GM12801 (cell line): Measurements from ENCODE around the gene GRAP.

ENCODE experiments used
- CTCF ChIP-seq: IDR thresholded peaks from one replicate; pipeline ENCODE4 v1.5.1; 2011; ENCODE audit warnings: control low read depth; ENCODE audit not compliant: insufficient read length; ENCODE audit errors: extremely low read depth

The GRAP gene

GRCh38 chr17:18995220-18995619, 51.5 kb downstream of the GRAP start:
- no peak for TF ChIP-seq CTCF

- no peak for TF ChIP-seq CTCF
Observed at GRCh38 chr17:18994631-18995030, 52.1 kb downstream of the GRAP start.

GRCh38 chr17:18993905-18994526, 52.7 kb downstream of the GRAP start:
- TF ChIP-seq CTCF: no peak

- no peak for TF ChIP-seq CTCF
Observed at GRCh38 chr17:18992454-18993130, 54.2 kb downstream of the GRAP start.

- no peak for TF ChIP-seq CTCF
Observed at GRCh38 chr17:18991531-18992315, 55.0 kb downstream of the GRAP start.

- no peak for TF ChIP-seq CTCF
Observed at GRCh38 chr17:18990331-18990730, 56.4 kb downstream of the GRAP start.

- no peak for TF ChIP-seq CTCF
Observed at GRCh38 chr17:18988546-18989173, 58.1 kb downstream of the GRAP start.
